ENCODE results near the gene RUFY3. TPM values are rescaled to one million over a fixed set of nuclear protein-coding genes. Genes with fewer than 3 reads are reported as not detected.
"Not testable (repeated sequence)": the region's sequence is repeated elsewhere in the genome, so short reads cannot be mapped to it uniquely, and the experiment has no call there.

Gene RUFY3
- total RNA-seq, 1 donor from 2014 or later: 89.2 TPM

DNA sequence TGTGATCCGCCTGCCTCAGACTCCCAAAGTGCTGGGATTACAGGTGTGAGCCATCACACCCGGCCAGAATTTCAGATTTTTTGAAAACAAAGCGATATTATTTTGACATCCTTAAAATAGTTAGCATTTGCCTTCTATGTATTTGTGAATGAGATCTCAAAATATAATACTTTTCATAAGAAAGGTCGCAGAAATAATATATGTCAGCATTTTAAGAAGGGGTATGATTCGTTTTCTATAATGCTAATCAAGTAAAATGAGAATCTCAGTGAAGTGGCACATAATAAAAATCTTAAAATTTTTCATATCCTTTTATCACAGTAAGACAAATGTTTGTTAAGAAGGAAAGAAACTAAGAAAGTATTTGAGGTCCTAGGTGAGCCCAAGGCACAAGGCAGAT lies 65.7 kb downstream of the RUFY3 start:
- no peak for DNase-seq (ENCODE audit: low spot score)

DNA sequence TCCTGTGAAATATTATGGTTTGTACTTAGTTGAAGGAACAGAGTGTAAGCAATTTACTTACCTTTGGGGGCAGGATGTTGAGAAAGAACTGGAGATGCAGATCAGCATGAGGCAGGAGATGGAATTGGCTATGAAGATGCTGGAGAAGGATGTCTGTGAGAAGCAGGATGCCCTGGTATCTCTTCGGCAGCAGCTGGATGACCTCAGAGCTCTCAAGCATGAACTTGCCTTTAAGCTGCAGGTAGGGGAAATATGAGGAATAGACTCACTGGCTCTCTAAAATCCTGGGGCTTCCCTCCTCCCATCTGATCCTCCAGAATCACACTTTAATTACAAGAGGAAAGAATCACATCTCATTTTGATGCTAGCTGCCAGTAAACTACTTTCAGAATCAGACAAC lies 67.0 kb downstream of the RUFY3 start:
- no peak for DNase-seq (ENCODE audit: low spot score)

DNA sequence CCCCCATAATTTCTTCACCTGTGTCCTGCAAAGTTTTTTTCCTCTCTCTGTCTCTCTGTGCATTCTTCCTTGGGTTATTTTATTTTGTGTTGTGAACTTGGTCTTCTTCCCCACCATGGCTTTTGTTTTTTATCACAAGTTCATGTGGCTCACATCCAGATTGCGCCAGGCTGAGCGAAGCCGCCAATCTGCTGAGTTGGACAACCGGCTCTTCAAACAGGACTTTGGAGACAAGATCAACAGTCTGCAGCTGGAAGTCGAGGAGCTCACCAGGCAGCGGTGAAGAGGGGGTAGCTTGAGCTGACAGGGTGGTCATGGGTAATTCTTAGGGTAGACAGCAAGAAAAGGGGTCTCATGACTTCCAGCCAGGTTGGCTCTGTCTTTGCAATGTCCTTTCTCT lies 71.9 kb downstream of the RUFY3 start:
- no peak for DNase-seq (ENCODE audit: low spot score)

DNA sequence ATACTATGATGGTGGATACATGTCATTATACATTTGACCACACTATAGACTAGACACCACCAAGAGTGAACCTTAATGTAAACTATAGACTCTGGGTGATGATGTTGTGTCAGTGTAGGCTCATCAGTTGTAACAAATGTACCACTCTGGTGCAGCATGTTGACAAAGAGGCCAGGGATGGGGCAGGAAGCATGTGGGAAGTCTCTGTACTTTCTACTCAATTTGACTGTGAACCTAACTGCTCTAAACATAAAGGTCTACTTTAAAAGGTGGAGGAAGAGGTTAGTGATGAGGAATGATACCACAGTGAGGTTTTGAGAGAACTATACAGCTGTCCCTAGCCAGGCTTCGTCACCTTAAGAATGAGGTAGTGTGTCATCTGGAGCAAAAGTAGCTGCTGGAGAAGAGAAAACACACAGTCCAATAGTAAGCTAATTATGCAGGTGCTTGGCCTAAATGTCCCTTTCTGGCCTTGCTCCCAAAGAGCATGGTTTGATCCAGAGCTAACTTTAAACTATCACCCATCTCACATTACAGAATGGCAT lies 79.6 kb downstream of the RUFY3 start:
- no peak for DNase-seq (ENCODE audit: low spot score)

DNA sequence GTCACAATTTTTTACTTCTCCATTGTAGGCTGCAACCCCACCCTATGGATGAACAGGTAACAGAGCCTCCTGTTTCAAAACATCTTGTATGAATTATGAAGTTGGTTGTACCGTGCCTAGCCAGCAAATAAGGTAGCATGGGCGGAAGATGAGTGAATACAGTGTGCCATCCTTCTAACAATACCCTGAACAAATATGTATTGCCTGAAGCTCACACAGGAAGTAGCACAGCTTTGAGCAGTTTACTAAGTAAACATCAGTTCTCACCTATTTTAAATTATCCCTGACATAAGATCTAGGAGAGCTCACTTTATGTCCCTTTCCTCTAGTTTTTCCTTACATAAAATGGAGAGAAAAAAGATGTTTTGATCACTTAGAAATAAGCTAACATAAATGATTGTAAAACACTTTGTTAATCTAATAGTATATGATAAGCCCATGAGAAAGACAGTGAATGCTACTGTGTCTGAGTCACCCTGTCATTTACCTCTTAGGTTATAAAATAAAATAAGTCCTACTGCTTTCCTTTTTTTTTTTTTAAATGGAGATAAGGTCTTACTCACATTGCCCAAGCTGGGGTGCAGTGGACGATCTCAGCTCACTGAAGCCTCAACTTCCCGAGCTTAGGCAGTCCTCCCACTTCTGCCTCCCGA lies 81.3 kb downstream of the RUFY3 start:
- DNase-seq (ENCODE audit: low spot score): no peak

DNA sequence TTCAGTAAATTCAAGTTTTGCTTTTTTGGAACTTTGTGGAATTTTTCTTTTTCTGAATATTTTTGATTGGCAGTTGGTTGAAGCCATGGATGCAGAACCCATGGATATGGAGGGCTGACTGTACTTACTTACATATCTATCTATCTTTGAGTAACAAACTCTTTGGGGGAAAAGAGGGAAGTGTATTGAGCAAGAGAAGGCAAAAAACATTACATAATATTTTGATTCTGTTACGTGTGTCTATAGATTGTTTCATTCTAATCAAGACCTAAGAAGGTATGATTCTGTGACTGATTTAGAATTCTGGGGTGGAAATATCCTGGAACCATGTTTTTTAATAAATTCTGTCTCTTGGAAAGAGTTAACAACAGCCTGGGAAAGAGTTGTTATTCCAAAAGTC lies 86.4 kb downstream of the RUFY3 start:
- no peak for DNase-seq (ENCODE audit: low spot score)

DNA sequence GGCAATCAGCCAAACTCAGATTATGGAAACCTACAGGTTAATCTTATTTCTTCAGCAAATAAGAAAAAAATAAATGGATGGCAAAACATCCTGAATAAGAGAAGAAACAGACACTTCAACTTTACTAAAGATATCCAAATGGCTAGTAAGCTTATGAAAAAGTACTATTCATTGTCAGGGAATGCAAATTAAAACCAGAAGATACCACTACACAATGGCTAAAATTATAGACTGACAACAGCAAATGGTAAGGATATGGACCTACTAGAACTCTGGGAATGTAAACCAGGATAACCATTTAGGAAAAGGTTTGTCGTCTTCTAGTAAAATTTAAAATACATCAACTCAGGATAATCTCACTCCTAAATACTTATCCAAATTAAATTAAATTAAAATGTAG lies 93.6 kb downstream of the RUFY3 start:
- no peak for DNase-seq (ENCODE audit: low spot score)

DNA sequence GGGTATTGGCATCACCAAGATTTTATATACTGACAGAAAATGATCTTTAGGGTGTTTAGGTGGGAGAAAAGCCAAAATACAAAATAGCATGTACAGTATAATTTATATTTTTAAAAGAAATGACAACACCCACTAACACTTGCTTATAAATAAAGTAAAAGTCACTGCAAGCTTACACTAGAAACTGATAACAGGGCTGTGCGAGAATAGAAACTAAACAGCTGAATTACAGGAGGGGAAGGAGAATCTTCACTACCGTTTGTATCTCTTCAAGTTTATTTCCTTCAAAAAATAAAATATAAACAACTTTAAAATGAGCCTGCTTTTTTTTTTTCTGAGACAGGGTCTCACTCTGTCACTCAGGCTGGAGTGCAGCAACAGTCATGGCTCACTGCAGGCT lies 95.1 kb downstream of the RUFY3 start:
- no peak for DNase-seq (ENCODE audit: low spot score)

DNA sequence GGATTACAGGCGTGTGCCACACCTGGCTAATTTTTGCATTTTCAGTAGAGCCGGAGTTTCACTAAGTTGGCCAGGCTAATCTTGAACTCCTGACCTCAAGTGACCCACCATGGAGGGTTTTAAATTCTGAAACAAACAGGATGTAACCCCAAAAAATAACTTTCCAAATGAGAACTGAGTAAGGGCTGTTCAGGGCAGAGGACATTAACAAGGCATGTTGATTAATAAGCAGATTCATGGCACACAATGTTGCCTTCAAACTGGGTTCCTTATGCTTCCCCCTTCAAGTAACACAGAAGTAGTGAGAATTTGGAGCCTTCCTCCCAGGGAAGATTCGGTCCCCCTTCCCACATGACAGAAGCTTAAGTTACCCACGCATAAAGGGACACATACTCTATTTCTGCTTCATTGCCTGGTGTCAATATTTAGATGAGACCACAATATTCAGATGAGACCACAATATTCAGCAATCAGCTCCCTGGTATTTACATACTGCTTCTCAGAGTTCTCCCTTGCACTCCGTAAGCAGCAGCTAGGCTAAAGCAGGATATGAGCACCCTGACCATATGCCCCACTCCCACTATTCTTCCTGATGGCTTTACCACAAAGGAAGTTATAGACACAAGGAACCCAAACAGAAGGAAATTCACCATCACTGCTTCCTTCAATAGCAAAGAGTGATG lies 96.5 kb downstream of the RUFY3 start:
- DNase-seq (ENCODE audit: low spot score): no peak

DNA sequence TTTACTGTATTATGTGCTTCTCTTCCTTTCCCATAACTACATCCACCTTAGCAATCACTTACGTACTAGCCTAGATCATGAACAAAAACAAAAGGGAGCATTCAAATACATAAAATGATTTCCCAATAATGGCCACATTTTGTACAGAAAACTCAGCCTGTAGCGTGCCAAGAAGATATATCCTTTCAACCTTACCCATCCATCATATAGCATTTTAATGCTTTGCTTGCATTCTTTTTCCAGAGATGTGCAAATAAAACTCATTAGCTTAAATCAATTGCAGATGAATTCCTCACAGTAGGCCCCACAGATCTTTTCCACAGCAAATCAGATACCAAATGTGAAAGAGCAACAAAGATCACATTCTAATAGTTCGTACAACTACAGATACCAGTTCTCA lies 97.2 kb downstream of the RUFY3 start:
- no peak for DNase-seq (ENCODE audit: low spot score)

DNA sequence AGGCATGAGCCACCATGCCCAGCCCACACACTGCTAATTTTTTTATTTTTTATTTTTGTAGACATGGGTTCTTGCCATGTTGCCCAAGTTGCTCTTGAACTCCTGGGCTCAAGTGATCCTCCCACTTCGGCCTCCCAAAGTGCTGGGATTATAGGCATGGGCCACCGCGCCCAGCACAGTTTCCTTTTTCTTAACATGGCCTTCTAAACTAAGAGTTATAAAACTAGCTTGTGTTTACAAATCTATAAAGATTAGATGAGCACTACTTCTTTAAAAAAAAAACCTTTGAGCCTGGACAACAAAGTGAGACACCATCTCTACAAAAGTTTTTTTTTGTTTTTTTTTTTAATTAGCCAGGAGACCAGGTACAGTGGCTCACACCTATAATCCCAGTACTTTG lies 107.3 kb downstream of the RUFY3 start:
- DNase-seq (ENCODE audit: low spot score): no peak

DNA sequence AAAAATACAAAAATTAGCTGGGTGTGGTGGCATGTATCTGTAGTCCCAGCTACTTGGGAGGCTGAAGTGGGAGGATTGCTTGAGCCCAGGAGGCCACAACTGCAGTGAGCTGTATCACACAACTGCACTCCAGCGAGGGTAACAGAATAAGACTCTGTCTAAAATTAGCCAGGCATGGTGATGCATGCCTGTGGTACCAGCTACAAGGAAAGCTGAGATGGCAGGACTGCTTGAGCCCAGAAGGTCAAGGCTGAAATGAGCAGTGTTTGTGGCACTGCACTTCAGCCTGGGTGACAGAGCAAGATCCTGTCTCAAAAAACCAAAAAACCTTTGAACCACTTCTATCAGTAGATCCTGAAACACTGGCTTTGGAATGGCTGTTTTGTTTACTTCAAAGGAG lies 107.7 kb downstream of the RUFY3 start:
- DNase-seq (ENCODE audit: low spot score): no peak

DNA sequence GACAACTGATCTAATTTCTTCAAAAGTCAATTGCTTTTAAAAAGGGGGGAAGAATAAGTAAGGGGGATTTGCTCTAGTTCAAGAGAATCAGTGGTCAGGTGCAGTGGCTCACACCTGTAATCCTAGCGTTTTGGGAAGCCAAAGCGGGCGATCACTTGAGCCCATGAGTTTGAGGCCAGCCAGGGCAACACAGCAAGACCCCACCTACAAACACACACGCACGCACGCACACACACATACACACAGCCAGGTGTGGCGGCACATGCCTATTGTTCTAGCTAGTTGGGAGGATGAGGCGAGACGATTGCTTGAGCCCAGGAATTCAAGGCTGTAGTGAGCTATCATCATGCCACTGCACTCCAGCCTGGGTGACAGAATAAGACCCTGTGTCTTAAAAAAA lies 108.3 kb downstream of the RUFY3 start:
- no peak for DNase-seq (ENCODE audit: low spot score)

DNA sequence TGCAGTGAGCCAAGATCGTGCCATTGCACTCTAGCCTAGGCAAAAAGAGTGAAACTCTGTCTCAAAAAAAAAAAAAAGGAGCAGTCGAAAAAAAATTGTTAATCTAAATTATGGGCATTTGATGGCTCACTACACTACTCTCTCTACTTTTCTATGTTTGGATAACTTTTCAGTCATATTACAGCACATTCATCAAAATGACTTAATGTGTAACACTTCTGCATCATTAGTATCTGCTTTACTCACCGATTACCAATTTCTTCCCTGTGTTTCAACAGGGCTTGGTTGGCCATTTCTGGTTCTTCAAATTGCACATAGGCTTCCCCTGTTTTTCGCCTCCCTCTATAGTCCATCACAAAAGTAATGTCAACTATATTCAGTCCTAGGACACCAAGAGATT lies 109.5 kb downstream of the RUFY3 start:
- DNase-seq (ENCODE audit: low spot score): no peak

DNA sequence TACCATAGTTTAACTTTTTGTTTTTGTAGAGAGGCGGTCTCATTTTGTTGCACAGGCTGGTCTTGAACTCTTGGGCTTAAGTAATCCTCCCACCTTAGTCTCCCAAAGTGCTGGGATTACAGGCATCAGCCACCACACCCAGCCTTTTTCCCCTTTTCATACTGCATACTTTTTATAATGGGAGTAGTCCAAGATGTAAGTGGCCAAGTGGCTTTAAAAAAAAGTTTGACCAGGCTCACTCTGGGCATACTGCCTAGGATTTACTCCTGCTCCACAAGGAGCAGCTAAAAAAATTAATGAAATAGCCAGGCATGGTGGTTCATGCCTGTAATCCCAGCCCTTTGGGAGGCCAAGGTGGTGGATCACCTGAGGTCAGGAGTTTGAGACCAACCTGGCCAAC lies 111.9 kb downstream of the RUFY3 start:
- no peak for DNase-seq (ENCODE audit: low spot score)

DNA sequence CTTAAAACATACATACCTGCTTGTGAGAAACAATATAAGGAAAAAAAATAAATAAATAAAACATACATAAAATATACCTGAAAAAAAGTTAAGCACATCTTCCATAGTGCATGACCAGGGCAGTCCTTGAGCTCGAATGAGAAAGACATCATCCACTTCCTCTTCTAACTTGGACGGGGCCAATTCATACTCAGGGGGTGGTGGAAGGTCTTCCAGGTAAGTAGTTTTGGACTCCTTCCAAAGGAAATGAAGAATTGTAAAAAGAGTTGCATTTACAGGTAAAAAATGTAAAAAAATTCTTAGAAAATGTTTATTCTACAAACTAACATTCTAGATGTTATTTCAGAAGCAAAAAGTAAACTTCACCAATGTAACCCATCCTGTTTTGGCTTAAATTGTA lies 114.3 kb downstream of the RUFY3 start:
- DNase-seq (ENCODE audit: low spot score): no peak

DNA sequence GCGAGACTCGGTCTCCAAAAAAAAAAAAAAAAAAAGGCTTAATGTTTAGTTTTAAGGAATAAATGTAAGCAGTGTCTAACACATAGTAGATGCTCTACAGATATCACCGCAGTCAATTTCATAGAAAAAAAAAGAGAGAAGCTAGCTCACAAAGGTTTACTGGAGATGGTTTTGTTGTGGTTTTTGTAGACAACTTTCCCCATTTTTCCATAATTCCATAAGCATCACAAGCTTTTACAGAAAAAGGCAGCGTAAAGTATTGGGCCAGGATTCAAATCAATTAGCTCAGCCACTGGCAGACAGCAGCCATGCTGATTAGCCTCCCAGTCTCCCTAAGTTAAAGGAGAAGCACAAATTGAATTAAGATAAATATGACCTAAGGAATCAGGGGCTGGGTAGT lies 116.4 kb downstream of the RUFY3 start:
- no peak for DNase-seq (ENCODE audit: low spot score)

DNA sequence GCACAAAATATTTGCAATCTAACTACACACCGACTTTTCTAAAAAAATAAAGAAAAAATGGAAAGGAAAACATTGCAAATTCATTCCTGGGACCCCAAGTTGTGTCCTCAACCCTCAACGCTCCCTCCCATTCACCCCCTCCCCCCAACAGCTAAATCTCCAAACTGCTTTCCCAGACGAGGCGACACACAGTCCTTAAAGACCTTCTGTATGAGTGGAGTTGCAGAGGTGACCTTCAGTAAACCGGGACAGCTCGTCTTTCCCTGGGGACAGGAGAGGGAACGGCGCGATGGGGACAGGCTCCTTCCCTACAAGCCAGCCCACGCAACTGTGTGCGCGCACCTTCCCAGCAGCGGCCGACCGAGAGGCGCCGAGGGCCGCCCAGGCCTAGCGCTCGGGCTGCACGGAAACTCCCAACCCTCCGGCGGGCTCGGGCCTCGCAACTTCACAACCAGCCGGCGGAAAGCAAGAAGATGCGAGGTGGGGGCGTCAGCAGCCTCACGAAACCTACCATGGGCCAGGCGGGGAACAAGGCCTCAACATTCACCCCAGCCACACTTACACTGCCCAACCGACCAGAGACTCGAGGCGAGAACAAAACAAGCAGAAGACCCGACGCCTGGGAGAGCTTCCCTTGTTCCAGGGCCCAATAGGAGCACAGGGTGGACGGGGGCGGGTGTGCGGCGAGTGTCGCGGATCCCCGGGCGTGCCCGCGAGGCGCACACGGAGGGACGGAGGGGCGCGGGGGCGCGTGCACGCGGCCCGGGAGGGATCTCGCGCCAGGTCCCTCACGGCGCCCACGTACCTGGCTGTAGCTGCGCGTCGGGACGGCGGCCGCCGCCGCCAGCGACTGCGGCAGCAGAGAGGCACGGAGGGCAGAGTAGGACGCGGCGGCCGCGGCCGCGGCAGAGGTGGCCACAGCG lies 117.2 kb downstream of the RUFY3 start:
- DNase-seq (ENCODE audit: low spot score): peak; percentile 70

DNA sequence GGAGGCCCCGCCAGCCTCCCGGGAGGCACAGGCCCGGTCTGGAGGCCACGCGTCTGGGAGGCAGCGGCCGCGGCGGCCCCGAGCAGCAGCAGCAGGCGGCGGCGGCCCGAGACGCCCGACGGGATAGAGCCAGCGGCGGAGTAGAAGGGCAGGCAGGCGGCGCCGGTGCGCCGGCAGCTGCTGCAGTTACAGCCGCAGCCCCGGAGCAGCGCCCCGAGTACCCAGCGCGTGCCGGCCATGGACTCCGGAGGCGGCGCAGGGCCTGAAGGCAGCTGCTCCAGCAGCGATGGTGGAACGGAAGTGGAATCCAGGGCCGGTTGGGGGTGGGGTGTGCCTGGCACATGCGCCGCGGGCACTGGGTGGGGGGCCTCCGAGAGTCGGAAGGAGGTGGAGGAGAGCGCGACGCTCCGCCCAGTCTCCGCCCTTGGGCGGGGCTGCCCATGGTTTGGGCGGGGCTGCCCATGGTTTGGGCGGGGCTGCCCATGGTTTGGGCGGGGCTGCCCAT lies 117.9 kb downstream of the RUFY3 start, which contains the start of gene GRSF1:
Gene GRSF1 (minus strand): TSS at position 302 of the 505 bp plus-strand sequence. CDS start 63 bp downstream, at position 239.
- peak; percentile 97 for DNase-seq (ENCODE audit: low spot score)

DNA sequence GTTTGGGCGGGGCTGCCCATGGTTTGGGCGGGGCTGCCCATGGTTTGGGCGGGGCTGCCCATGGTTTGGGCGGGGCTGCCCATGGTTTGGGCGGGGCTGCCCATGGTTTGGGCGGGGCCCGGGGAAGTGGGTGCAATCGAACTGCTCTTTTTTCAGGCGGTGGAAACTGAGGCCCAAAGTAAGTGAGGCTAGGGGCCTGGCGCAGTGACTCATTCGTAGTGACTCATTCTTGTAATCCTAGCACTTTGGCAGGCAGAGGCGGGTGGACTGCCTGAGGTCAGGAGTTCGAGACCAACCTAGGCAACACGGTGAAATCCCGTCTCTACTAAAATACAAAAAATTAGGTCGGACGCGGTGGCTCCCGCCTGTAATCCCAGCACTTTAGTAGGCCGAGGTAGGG lies 118.4 kb downstream of the RUFY3 start:
- DNase-seq (ENCODE audit: low spot score): peak; percentile 57

DNA sequence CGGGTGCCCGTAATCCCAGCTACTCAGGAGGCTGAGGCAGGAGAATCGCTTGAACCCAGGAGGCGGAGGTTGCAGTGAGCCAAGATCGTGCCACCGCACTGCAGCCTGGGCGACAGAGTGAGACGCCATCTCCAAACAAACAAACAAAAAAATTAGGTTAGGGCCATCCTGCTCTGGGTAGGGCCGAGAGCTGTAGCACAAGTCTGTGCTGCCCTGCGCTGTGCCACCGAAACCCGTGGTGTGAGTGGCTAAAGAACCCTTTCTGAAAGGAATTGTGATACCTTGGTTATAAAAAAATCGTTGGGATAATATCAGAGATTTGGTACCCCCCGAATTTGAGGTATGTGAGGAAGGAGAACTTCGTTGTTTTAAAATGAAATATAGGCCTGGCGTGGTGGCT lies 118.9 kb downstream of the RUFY3 start:
- not testable (repeated sequence) for DNase-seq (ENCODE audit: low spot score)

DNA sequence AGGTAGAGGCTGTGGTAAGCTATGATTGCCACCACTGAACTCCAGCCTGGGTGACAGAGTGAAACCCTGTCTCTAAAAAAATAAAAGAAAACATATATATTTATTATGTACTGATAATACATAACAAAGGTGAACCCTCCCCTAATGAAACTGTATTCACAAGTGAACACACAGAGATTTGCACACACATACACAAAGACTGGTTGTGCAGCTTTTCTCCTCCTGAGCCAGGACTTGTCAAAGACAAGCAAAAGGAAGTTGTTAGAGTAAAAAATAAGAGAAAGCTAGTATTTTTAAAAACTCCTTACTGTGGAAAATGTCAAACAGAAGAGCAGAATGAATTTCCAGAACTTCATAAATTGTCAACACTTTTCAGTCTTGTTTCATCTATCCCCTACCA lies 119.4 kb downstream of the RUFY3 start:
- no peak for DNase-seq (ENCODE audit: low spot score)
